GM19328 (cell line): ENCODE data around the gene SLC39A1.
"Not testable (repeated sequence)": the region's sequence is repeated elsewhere in the genome, so short reads cannot be mapped to it uniquely, and the experiment has no call there.

Experiments used
- ATAC-seq: cut with Tn5 transposase; IDR thresholded peaks from one replicate; pipeline ENCODE4 v1.9.1; 2021; ENCODE audit warnings: mild to moderate bottlenecking, moderate library complexity; ENCODE audit not compliant: unreplicated experiment

The SLC39A1 gene

GRCh38 chr1:153932156-153933131 is 30.9 kb downstream of the SLC39A1 start:
- no peak for ATAC-seq

- ATAC-seq, result no peak
Measured at GRCh38 chr1:153929981-153930948, 33.1 kb downstream of the SLC39A1 start.

- no peak for ATAC-seq
Measured at GRCh38 chr1:153929426-153929825, 33.9 kb downstream of the SLC39A1 start.

- no peak for ATAC-seq
Measured at GRCh38 chr1:153928791-153929341, 34.5 kb downstream of the SLC39A1 start.

- ATAC-seq, result no peak
Measured at GRCh38 chr1:153928245-153928644, 35.1 kb downstream of the SLC39A1 start.

- no peak for ATAC-seq
Measured at GRCh38 chr1:153926405-153926804, 36.9 kb downstream of the SLC39A1 start.

- peak; percentile 95 for ATAC-seq
Measured at GRCh38 chr1:153922972-153923925, 40.1 kb downstream of the SLC39A1 start, which contains the start of gene GATAD2B. Gene GATAD2B (minus strand): TSS chr1:153922972. CDS start chr1:153828347, 94,625 bp downstream.

- peak; percentile 19 for ATAC-seq
Measured at GRCh38 chr1:153922076-153922971, 41.0 kb downstream of the SLC39A1 start.

- no peak for ATAC-seq
Measured at GRCh38 chr1:153921803-153922075, 41.6 kb downstream of the SLC39A1 start.

- no peak for ATAC-seq
Measured at GRCh38 chr1:153921080-153921802, 42.1 kb downstream of the SLC39A1 start.

- ATAC-seq, result no peak
Measured at GRCh38 chr1:153919876-153920852, 43.2 kb downstream of the SLC39A1 start.

- no peak for ATAC-seq
Measured at GRCh38 chr1:153916297-153916696, 47.0 kb downstream of the SLC39A1 start.

- ATAC-seq, result no peak
Measured at GRCh38 chr1:153912349-153912748, 51.0 kb downstream of the SLC39A1 start.

- ATAC-seq, result not testable (repeated sequence)
Measured at GRCh38 chr1:153910560-153910959, 52.8 kb downstream of the SLC39A1 start.
